SK-N-SH treated with all-trans-retinoic acid at 6 μM for 48 hours (cell line): ENCODE data around the gene HMOX1.

Experiments used
- ATAC-seq: fragments of 200-7000 bp; cut with Tn5 transposase; 3 replicates; pipeline ENCODE4 v1.9.1; 2020; ENCODE audit warnings: mild to moderate bottlenecking, moderate library complexity
- BACH2 ChIP-seq: fragments of 250-450 bp; sonication (Bioruptor Pico); IDR thresholded peaks from 2 replicates; pipeline ENCODE4 v1.9.0; 2021; ENCODE audit warnings: mild to moderate bottlenecking, borderline replicate concordance
- CREB5 ChIP-seq: fragments of 250-450 bp; sonication (Bioruptor Pico); IDR thresholded peaks from 2 replicates; pipeline ENCODE4 v1.5.1; 2020; ENCODE audit warnings: low read depth, mild to moderate bottlenecking, moderate library complexity
- CSDC2 ChIP-seq: fragments of 250-450 bp; sonication (Bioruptor Pico); IDR thresholded peaks from 2 replicates; pipeline ENCODE4 v1.5.0; 2020; ENCODE audit warnings: mild to moderate bottlenecking, moderate library complexity
- GLIS3 ChIP-seq: fragments of 250-450 bp; sonication (Bioruptor Pico); IDR thresholded peaks from 2 replicates; pipeline ENCODE4 v1.5.0; 2020; ENCODE audit warnings: mild to moderate bottlenecking, moderate library complexity
- ISL1 ChIP-seq: fragments of 250-450 bp; sonication (Bioruptor Pico); IDR thresholded peaks from 2 replicates; pipeline ENCODE4 v2.1.2; 2022; ENCODE audit warnings: mild to moderate bottlenecking, moderate library complexity
- OSR1 ChIP-seq: fragments of 250-450 bp; sonication (Bioruptor Pico); IDR thresholded peaks from 2 replicates; pipeline ENCODE4 v1.8.0; 2022; ENCODE audit warnings: moderate library complexity, mild to moderate bottlenecking, inconsistent platforms
- PATZ1 ChIP-seq: fragments of 250-450 bp; sonication (Bioruptor Pico); IDR thresholded peaks from 2 replicates; pipeline ENCODE4 v1.8.0; 2020; ENCODE audit warnings: mild to moderate bottlenecking, moderate library complexity, borderline replicate concordance
- POU6F1 ChIP-seq: fragments of 250-450 bp; sonication (Bioruptor Pico); IDR thresholded peaks from 2 replicates; pipeline ENCODE4 v1.8.0; 2021; ENCODE audit warnings: low read depth, mild to moderate bottlenecking, moderate library complexity, borderline replicate concordance
- PPARA ChIP-seq: fragments of 250-450 bp; sonication (Bioruptor Pico); IDR thresholded peaks from 2 replicates; pipeline ENCODE4 v1.5.0; 2020; ENCODE audit warnings: mild to moderate bottlenecking, borderline replicate concordance
- RARB ChIP-seq: fragments of 250-450 bp; sonication (Bioruptor Pico); IDR thresholded peaks from 2 replicates; pipeline ENCODE4 v1.8.0; 2021; ENCODE audit warnings: mild to moderate bottlenecking, moderate library complexity
- SNAI2 ChIP-seq: fragments of 250-450 bp; sonication (Bioruptor Pico); IDR thresholded peaks from 2 replicates; pipeline ENCODE4 v1.5.0; 2020; ENCODE audit warnings: mild to moderate bottlenecking, moderate library complexity
- ZC3H10 ChIP-seq: fragments of 250-450 bp; sonication (Bioruptor Pico); IDR thresholded peaks from 2 replicates; pipeline ENCODE4 v1.5.1; 2021; ENCODE audit warnings: mild to moderate bottlenecking, moderate library complexity
- ZFP3 ChIP-seq: fragments of 250-450 bp; sonication (Bioruptor Pico); IDR thresholded peaks from 2 replicates; pipeline ENCODE4 v1.5.0; 2020; ENCODE audit warnings: mild to moderate bottlenecking, moderate library complexity
- ZFP30 ChIP-seq: fragments of 450-650 bp; formaldehyde crosslinking; IDR thresholded peaks from 2 replicates; pipeline ENCODE4 v1.5.0; 2022; ENCODE audit warnings: mild to moderate bottlenecking, moderate library complexity
- ZNF565 ChIP-seq: fragments of 450-650 bp; formaldehyde crosslinking; conservative IDR thresholded peaks from 2 replicates; pipeline ENCODE4 v1.5.0; 2020; ENCODE audit warnings: low read depth, mild to moderate bottlenecking, moderate library complexity
- ZNF70 ChIP-seq: fragments of 450-650 bp; formaldehyde crosslinking; IDR thresholded peaks from 2 replicates; pipeline ENCODE4 v1.5.0; 2020; ENCODE audit warnings: mild to moderate bottlenecking, moderate library complexity
- ZNF8 ChIP-seq: fragments of 450-650 bp; formaldehyde crosslinking; IDR thresholded peaks from 2 replicates; pipeline ENCODE4 v1.5.0; 2020; ENCODE audit warnings: mild to moderate bottlenecking, moderate library complexity
- TF ChIP-seq, protein P1 (sequence below): fragments of 250-450 bp; sonication (Bioruptor Pico); IDR thresholded peaks from 2 replicates; pipeline ENCODE4 v1.5.0; 2020; ENCODE audit warnings: mild to moderate bottlenecking, moderate library complexity

Gene HMOX1

DNA sequence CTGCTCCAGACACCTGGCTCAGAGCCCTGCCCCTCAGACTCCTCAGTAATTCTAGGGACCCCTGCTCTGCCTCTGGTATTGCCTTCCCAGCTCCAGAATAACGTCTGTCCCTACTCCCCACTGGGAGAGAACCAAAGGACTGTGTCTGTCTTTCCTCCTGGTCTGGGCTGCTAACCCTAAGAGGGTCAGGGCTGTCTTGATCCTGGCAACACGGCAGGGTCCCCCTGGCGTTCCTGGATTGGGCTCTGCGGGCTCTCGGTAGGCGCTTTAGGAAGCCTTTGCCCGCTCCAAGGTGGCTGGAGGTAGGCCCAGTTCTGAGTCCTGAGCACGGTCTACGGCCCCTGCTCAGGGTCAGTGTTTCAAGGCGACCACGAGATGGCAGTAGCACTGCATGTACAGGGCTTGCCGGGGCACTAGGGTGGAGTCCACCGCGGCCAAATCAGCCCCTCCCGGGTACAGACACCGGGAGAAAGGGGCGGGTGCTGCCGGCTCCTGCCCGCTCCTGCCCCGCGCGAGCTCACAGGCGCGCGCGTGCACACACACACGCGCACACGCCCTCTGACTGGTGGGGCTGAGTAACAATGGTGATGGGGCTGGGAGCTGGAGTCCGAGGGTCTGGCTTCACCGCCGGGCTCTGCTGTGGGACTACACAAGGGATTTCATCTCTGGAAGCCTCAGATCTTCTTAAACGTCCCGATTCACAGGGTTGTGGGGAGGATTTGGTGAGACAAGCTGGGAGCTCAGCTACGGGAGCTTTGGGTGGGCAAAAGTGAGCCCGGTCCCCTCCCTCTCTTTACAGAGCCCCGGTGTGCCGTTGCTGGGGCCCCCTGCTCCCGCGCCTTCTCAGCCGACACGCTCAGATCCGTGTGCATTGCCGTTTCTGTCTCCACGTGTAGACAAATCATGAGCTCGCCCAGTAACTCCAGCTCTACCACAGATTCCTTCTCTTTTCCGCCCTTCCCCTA is 30.1 kb upstream of the HMOX1 start:
- TF ChIP-seq ZNF565 (CRISPR knock-in tag) (no peak), ZNF8 (CRISPR knock-in tag) (no peak), ZNF70 (no peak)
- ATAC-seq: peak; percentile 96

DNA sequence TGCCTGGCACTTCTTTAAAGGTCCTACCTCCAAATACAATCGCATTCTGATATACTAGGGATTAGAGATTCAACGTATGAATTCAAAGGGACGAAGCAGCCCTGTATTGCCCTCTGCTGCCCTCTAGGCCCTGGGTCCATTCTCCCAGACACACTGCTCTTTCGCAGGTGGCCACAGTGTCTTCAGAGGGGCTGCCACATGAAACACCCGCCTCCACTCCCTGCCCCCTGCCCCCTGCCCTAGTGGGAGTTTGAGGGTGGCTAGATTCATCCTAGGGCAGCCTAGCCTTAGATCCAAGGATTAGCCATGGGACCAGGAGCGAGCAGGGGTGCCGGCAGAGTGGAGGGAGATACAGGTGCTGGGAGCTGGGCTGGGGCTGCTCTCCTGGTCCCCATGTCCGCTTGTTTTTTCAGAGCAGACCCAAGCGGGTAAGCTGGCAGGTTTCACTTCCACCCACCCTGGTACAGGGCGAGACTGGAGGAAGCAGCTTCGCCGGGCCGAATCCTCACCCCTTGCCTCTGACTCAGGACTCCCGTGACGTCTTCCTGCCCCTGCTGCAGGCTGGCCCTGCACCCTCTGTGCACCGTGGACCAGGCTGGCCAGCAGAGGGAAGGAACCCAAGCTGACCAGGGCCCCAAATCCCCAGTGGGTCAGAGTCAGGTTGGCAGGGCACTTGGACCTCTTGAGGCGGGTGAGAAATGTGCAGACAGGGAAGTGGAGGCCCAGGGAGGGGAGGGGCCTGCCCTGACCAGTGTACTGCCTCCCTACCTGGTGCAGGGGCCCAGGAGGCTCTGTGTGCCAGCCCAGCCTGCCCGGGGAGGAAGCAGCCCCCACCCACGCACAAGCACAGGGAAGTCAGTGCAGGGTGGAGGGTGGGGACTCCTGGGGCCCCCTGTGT is 28.4 kb upstream of the HMOX1 start:
- ATAC-seq: no peak
- TF ChIP-seq CREB5 (CRISPR knock-in tag) (no peak), ZFP30 (CRISPR knock-in tag) (no peak)
- TF ChIP-seq, all 23 proteins: peak for 0

DNA sequence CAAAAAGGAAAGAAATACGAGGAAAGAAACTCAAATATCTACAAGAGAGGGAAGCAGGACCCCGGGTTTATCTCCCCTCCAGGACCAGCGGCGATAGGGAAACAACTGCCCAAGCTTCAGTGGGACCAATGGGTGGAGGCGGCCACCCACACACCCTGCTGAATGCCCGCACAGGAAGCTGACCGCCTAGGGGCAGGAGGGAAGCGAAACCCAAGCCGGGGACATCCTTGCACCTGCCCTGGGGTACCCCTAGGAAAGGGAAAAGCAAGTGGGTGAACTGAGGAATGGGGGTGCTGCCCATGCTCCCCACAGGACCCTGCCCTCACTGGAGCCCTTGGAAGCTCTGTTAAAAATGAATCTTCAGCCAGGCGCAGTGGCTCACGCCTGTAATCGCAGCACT is 27.6 kb upstream of the HMOX1 start:
- ATAC-seq: no peak
- no peak for TF ChIP-seq RARB (CRISPR knock-in tag)
- TF ChIP-seq ZFP30 (CRISPR knock-in tag): no peak
- no peak for TF ChIP-seq ZC3H10
- TF ChIP-seq PPARA: no peak
- no peak for TF ChIP-seq SNAI2
- no peak for TF ChIP-seq CSDC2
- no peak for TF ChIP-seq CREB5 (CRISPR knock-in tag)
- TF ChIP-seq POU6F1: no peak
- no peak for TF ChIP-seq BACH2 (CRISPR knock-in tag)
- no peak for TF ChIP-seq ZFP3
- TF ChIP-seq, protein P1, sequence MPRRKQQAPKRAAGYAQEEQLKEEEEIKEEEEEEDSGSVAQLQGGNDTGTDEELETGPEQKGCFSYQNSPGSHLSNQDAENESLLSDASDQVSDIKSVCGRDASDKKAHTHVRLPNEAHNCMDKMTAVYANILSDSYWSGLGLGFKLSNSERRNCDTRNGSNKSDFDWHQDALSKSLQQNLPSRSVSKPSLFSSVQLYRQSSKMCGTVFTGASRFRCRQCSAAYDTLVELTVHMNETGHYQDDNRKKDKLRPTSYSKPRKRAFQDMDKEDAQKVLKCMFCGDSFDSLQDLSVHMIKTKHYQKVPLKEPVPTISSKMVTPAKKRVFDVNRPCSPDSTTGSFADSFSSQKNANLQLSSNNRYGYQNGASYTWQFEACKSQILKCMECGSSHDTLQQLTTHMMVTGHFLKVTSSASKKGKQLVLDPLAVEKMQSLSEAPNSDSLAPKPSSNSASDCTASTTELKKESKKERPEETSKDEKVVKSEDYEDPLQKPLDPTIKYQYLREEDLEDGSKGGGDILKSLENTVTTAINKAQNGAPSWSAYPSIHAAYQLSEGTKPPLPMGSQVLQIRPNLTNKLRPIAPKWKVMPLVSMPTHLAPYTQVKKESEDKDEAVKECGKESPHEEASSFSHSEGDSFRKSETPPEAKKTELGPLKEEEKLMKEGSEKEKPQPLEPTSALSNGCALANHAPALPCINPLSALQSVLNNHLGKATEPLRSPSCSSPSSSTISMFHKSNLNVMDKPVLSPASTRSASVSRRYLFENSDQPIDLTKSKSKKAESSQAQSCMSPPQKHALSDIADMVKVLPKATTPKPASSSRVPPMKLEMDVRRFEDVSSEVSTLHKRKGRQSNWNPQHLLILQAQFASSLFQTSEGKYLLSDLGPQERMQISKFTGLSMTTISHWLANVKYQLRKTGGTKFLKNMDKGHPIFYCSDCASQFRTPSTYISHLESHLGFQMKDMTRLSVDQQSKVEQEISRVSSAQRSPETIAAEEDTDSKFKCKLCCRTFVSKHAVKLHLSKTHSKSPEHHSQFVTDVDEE (CRISPR knock-in tag): no peak
- TF ChIP-seq OSR1 (CRISPR knock-in tag): no peak
- TF ChIP-seq, all 23 proteins: peak for 0

DNA sequence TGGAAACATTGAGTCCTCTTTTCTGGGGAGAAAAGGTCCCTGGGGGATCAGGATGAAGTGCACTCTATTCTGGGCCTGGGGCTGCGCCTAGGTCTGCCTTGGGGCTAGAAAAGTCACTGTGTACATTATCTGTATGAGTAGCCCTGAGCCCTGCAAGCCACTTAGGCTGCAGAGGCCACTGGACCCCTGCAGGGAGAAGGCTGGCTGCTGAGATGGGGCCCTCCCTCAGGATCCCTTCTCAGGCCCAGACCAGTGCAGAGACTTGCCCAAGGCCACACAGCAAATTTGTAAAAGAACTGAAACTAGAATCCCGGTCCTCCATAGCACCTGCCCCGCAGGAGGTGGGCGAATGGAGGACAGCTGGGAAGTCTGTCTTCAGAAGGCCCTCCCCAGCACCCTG is 26.8 kb upstream of the HMOX1 start:
- TF ChIP-seq OSR1 (CRISPR knock-in tag) (no peak), CREB5 (CRISPR knock-in tag) (no peak), PPARA (no peak), BACH2 (CRISPR knock-in tag) (no peak), ZNF565 (CRISPR knock-in tag) (no peak), ZC3H10 (no peak), GLIS3 (CRISPR knock-in tag) (no peak), PATZ1 (CRISPR knock-in tag) (no peak), CSDC2 (no peak), ZFP3 (no peak), ISL1 (CRISPR knock-in tag) (no peak)
- TF ChIP-seq, protein P1 (CRISPR knock-in tag): no peak
- no peak for ATAC-seq
